ENCODE data around the gene RIBC1.
A peak's percentile ranks its signal among the peaks of the same experiment; 100 is the strongest.
"Not testable (repeated sequence)": the region's sequence is repeated elsewhere in the genome, so short reads cannot be mapped to it uniquely, and the experiment has no call there.

RIBC1 gene

DNA sequence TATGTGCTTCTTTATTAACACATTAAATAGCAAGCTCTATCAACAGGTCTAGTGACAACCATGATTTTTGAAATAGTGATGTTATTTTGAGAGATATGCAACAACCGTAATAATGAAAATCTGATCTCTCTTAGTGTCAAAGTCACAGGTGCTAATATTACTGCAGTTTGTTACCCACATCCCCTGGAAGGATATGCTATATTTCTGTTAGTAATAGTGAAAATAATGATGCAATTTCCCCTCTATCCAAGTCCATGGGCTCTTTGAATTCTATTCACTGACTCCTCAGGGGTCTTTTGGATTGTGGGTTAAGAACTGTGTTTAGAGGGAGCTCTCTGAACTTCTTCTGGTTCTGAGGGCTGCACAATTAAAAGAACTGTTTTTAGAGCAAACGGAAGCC is 14.5 kb downstream of the RIBC1 start:
- no peak for DNase-seq

DNA sequence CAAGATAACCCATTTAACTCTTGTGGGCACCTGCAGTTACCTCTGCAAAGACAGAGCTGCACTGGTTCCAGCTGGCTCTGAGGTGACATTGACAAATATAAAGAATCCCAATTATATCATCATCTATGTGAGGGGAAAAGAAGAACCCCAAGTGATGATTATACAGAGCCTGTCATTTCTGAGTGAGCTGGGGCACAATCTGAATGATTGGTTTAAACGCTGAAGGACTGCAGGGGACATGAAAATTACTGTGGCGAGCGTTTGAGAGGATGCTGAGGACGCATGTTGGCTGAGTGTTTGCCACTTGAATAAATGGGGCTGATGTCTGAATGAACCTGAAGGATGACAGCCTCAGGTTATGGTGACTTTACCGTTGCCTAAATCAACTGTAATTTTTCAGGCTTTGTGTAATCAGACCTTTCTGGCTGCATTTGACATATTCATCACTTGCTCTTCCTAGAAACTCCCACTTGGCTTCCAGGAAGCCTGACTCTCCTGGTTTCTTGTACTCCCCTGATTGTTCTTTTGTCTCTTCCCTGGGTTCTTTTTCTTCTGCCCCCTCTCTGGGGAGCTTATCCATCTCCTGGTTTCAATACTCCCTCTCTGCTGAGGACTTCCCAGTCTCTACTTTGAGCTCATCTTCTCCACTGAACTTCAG is 15.6 kb downstream of the RIBC1 start:
- no peak for DNase-seq

DNA sequence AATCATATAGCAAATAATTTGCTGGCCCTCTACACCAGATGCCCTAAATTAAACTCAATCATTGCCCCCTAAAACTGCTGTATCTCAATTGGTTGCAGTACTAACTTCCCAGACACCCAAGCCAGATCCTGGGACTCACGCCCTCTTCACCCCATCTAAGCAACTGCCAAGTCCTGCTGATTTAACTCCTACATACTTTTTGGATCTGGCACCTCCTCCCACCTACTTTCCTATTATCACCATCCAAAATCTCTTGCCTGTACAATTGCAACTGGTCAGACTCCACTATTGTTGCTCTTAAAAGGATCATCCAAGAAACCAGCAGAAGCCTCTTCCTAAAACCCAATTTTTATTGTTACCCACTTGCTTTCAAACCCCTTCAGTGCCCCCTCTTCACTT is 16.2 kb downstream of the RIBC1 start:
- DNase-seq, result no peak

DNA sequence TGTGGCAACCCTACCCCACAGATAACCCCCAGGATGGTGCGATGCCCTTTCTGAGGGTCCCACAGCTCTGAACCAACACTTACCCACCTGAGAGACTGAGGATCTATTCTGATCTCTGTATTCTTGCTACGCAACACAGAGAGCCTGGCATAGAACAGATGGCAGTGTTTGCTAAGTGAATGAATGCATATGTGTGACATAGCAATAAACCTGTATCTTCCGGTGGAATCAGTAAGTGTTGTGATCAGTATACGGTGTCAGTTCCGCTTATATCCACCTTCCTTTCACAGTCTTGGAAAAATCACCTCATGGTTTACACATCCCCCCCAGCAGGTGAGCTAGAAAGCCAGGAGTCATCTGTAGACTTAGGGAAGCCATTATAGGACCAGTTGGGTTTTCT is 17.4 kb downstream of the RIBC1 start:
- no peak for DNase-seq

DNA sequence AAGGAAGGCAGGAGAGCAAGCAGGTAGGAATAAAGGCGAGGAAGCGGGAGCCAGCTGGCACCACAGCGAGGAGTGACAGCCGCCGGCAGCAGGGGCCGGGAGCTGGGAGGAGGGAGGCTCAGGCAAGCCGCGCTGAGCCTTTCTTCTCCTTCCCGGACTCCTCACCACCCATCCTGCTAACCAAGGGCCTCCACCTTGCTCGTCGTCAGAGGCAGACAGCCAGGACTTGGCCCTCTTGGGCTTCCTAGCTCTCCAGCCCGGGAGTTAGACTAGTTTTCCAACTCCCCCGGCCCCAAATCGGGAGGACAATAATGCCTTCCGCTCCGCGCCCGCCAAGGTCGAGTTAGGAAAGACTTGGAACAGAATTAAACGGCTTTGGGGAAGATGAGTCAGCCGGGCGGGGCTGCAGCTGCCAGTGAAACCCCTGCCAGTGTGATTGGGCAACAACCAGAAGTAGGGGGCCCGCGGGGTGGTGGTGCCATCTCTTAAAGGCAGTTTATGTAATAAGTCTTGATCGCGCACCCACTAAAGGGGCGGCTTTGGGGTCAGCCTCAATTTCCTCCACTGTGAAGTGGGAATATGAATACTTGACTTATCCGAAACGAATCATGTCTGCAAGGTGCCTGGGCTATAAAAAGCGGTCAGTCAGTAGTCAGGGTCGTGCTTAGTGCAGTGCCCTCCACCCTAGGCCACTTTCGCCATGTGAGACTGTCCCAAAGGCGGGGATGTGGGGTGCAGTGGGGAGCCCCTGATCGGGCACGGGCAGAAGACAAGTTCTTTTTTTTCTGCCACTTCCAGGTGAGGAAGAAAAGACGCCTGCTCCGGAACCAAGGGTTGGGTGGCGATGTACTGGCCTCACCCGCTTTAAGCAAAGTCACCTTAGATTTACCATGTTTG is 18.2 kb downstream of the RIBC1 start:
- peak; percentile 22 for DNase-seq

DNA sequence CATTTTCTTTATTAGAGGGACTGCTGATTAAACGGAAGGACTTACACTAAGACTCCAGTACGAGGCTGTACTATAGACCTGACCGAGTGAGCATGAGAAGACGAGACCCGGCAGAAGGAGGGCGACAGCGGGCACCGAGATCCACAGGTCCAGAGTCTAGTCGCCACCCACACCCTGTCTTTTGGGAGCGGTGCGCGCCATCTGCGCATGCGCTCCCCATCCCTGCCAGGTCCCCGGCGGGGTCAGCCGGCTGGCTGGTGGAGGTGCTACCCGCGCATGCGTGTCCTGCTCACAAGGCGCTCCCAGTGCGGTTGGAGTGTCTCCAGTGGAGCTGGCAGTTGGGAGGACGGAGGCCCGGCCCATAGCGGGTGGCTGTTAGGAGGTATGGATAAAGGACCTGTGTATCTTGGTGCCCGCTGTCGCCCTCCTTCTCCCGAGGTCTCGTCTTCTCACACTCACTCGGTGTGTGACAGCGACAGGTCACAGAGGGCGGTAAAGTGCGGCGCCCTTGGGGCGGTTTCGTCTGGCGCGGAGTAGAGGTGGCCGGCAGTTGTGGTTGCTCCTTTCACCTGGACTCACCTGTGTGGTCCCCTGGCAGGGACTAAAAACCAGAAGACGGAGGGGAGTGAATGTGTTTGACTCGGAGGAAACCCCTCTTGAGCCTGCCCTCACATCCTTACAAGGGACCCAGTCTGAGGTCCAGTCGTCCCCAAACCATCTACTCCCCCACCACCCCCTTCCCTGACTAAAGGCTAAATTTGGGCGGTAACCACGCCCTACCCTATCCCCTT is 19.1 kb downstream of the RIBC1 start:
- peak; percentile 70 for DNase-seq

DNA sequence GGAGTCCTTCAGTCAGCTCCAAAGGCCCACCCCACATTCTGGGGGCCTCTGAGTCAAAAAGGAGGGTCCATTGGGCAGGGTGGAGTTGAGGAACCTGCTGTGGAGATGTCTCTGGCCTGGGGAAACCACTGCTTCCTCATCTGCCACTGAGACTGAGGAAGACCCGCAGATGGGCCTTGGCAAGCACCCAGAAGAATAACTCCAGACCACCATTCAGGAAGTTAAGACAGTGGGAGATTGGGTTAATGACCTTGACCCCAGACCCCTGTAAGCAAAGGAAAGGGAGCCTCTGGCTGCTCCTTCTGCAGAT is 19.6 kb downstream of the RIBC1 start:
- DNase-seq, result no peak

DNA sequence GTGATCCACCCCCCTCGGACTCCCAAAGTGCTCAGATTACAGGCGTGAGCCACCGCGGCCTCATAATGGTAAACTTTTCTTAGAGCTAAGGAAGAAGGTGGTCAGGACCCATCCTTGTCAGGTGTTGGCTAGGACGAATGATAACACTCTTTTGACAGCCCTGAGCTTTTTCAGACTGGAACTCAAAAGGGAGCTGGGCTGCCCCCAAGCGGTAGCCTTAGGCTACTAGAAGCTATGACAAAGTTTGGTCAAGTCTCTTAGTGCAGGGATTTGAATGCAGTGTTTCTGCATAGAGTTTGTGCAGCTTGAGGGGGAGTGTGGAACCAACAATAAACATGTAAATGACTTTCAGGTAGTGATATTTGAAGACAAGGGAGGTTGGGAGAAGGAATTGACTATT is 23.3 kb downstream of the RIBC1 start:
- DNase-seq, result peak; percentile 56

DNA sequence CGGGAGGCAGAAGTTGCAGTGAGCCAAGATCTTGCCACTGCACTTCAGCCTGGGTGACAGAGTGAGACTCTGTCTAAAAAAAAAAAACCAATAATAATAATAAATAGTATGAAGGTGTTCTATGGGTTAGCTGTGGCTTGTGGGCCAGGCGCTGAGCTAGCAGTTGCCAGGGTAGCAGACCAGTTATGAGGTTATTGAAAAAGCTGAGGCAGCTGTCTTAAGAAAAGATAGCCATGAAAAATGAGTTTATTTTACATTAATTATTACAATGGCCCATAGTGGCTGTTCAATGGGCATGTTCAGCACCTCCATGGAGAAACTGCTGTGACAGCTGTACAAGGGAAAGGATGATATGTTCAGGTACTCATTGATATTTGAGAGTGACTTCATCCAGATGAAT is 24.8 kb downstream of the RIBC1 start:
- DNase-seq, result no peak

DNA sequence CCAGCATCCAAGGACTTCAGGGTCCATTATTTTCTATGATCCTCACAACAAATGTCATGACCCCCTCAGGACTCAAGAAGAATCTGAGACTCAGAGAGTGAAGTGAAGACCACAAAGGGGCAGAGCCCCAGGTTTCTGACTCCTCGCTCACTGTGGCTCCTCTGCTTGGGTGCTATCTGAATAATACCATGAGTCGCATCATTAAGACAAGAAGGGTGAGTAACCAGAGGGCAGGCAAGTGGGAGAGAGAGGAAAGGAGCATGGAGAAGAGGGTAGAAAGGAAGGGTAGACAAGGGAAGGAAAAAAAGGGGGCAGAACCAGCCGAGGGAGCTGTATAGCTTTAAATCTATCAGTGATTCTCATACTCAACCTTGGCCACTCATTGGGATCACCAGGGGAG is 27.0 kb downstream of the RIBC1 start:
- DNase-seq, result no peak

DNA sequence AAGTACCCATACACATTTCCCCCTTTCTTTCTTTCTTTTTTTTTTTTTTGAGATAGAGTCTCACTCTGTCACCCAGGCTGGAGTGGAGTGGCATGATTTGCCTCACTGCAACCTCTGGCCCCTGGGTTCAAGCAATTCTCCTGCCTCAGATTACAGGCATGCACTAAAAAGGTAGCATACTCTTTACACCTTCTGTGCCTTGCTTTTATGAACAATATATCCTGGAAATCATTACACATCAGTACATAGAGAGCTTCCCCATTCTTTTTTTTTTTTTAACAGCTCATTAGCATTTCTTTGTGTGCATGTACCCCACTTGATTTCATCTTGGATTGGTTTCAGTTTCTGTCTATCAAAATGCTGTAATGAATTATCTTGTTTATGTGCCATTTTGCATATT is 30.1 kb downstream of the RIBC1 start:
- DNase-seq, result no peak

DNA sequence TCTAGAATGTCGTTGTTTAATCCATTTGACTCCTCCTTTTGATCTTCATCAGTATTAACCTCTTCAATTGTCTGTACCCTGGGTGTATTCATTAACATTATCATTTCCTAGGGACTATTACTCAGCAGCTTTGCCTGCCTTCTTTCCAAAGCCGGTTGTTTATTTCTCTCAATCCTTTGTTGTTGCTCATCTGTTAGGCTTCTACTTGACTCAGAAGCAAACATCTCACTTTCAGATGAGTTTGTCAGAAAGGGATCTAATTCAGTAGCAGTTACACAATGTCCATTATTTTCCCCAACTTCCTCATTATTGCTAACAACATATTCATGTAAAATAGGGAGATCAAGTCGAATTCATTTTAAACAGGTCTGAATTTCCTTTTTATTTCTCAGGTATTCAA is 33.6 kb downstream of the RIBC1 start:
- no peak for DNase-seq

DNA sequence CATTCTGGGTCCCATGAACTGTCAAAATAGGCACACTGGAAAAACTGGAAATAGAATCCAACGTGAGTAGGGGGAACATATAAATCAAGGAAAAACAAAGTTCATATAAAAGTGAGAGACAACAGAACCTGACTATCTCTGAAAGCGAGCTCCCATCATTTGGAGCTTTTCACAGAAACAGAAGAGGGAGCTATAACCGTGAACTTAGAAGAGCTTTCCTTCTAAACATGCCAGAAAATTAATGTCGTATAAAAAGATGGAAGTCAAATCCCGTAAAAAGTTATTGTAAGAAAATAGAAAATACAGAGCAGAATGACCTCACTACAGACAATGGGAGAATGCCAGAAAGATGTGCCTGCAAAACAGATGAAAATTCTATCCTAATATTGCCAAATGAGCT is 35.4 kb downstream of the RIBC1 start:
- DNase-seq, result no peak

DNA sequence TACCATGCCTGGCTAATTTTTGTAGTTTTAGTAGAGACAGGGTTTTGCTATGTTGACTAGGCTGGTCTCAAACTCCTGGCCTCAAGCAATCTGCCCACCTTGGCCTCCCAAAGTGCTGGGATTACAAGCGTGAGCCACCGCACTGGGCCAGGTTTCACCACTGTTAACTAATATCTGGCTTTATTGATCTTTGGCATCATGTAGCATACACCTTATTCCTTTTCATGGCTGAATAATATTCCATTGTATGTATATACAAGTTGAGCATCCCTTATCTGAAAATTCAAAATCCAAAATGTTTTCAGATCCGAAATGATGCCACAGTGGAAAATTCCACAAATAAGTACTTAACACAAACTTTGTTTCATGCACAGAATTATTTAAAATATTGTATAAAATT is 46.0 kb downstream of the RIBC1 start:
- DNase-seq, result not testable (repeated sequence)

DNA sequence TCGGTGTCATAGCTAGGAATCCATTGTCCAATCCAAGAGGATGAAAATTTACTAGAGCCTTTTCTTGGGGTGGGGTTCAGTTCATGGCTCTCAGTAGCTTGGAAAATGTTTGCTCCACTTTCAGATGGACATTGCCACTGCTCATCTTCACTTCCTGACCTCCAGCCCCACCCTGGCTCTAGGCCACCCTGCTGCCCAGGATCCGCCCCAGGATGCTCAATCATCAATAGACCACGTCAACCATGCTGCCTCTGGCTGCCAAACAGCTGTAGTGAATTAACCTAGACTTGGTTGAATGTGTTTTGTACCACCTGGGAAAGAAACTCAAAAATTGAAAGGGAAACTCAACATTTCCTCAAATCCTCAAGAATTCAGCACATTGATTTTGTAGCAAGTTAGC is 48.7 kb downstream of the RIBC1 start:
- no peak for DNase-seq

DNA sequence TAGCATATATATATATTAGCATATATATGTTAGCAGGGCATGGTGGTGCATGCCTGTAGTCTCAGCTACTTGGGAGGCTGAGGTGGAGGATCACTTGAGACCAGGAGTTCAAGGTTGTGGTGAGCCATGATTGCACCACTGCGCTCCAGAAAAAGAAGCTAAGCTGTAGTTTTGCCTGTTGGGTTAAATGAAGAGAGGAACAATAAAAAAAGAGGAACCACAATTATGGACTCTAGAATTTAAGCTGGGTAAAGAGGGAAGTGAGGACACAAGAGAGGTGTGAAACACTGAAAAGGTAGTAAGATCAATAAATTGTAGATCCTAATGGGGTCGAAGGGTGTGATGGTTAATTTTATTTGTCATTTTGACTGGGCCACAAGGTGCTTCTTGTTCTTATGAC is 52.0 kb downstream of the RIBC1 start:
- DNase-seq, result no peak

DNA sequence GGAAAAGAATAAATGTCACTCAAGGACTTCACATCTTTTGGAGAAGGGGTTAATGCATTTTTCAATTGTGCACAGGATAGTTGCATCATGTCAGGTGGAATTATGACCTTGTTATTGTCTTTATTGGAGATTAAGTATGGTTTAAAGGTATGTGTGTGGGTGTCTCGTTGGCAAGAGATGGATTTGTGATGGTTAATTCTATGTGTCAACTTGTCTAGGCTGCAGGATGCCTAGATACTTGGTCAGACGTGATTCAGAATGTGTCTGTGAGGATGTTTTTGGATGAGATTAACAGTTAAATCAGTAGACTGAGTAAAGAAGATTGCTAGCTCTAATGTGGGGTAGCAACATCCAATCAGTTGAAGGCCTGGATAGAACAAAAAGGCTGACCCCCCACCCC is 53.7 kb downstream of the RIBC1 start:
- DNase-seq, result no peak

DNA sequence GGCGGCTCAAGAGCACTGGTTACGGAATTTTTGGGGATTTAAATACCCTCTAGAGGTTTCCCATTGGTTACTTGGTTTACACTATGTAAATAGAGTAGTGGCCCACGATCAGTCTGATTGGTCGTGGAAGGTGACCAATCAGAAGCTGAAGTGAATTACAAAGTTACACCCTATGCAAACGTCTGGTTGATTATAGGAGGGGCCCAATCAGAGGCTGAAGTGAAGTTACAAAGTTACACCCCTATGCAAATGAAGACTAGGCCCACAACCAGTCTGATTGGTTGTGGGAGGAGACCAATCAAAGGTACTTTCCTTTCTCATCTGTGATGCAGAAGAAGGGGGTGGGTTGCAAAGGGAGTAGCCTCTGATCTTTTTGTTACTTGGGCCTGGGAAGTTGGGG is 56.6 kb downstream of the RIBC1 start:
- no peak for DNase-seq

All from activated naive CD4-positive, alpha-beta T cell treated with anti-CD3 and anti-CD28 coated beads, Interleukin-2, amount 50 U/mL, for 16 hours (primary cell).